Stimulated activated CD4-positive, alpha-beta T cell treated with anti-CD3 and anti-CD28 coated beads, Interleukin-1b, Interleukin-23, amount 100 ng/mL, for 24 hours (primary cell): Measurements from ENCODE around the gene TOR1B.

ENCODE experiments used
- DNase-seq, 4 experiments: peaks; one replicate each; pipeline ENCODE4 v3.0.0-alpha.2; 2020; ENCODE audit warnings: low read depth in 4 of 4, low spot score in 1 of 4

Gene TOR1B

GRCh38 chr9:129839324-129840023 lies 36.5 kb downstream of the TOR1B start:
- no peak for DNase-seq

GRCh38 chr9:129840034-129840433 lies 37.0 kb downstream of the TOR1B start:
- no peak for DNase-seq

DNA sequence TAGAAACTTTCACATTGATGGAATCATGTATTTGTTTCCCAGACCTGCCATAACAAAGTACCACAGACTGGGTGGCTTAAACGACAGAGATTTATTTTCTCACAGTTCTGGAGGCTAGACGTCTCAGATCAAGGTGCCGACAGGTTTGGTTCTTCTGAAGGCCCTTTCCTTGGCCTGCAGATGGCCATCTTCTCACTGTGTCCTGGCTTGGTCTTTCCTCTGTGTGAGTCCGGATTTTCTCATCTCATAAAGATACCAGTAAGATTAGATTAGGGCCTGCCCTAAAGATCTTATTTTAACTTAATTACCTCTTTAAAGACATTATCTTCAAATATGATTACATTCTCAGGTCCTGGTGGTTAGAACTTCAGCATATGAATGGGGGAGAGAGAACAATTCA lies 38.1 kb downstream of the TOR1B start:
- DNase-seq: no peak

DNA sequence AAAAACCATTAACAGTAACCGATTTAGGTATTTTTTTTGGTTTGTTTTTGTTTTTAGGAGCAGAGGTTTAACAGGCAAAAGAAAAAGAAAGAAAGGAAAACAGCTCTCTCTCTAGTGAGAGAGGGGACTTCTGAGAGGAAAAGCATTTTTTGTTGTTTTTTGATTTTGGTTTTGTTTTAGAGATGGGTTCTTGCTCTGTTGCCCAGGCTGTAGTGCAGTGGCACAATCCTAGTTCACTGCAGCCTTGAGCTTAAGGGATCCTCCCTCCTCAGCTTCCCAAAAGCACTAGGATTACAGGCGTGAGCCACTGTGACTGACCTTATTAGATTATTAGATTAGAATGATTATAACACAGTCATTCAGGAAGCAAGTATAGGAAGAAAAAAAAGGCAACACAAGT lies 42.4 kb downstream of the TOR1B start:
- no peak for DNase-seq

DNA sequence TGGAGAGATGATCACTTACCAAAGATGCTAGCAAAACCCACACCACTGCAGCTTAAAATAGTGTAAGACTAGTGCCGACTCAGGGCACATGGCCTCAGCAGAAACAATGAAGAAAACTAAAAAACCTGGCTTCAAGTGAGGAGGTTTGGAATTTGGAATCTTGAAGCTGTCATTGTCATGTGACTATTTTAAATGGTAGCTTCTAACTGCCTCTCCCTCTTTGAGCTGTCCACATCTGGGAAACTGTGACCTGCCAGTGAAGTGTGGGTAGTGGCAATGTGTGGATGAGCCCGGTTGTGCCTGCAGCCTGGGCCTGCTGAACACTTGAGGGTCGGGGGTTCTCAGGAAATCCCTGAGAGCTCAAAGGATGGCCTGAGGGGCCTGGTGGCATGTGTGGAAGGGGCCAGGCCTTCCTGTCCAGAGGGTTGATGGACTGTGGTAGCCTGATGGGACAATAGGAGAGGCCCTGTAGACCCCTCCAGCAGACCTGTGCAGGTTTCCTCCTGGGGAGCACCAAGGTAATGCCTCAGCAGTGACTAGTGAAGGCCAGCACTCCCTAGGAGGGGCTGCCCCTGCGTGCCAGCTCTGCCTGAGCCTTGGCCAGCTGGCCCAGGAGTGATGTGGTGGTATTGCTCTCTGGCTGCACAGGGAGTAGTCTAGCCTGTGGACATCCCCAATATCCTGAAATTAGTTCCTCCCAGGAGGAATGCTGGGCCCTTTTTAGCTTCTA lies 45.9 kb downstream of the TOR1B start:
- DNase-seq: no peak

DNA sequence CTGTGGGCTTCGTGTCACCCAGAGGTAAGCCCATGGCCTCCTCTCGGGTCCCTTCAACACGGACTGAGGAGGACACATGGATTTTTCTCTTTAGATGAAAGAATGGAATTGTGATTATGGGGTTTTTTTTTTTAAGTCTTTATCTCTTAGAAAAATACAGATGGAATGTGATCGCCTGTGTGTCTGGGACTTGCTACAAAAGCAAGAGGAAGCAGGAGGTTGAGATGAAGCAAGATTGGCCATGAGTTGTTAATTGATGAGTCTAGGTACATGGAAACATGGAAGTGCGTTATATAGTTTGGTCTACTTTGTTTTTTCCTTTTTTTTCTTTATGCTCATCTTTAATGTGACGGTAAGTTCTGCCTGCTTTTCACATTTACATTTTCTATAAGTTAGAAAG lies 46.9 kb downstream of the TOR1B start:
- no peak for DNase-seq

- DNase-seq: no peak
Observed at GRCh38 chr9:129850821-129851550, 48.0 kb downstream of the TOR1B start.

GRCh38 chr9:129851821-129852220 lies 48.8 kb downstream of the TOR1B start:
- DNase-seq: no peak

DNA sequence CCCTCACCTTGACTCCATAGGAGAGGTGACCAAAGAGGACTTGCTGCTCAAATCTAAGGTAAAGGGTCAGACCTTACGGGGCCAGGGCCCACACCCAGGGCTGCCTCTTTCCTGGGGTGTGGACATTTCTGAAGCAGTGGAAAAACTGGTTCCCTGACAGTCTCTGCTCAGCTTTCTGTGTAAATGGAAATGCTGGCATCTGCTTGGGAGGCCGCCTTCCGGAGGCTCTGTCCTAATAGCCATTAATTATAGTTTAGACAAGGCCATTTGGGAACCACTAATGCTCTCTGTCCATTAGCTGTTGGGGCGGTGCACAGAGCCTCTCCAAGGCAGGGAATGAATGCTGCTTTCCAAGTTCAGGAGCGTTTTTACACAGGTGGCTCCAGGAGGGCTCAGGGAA lies 49.6 kb downstream of the TOR1B start:
- no peak for DNase-seq

GRCh38 chr9:129853614-129854013 lies 50.6 kb downstream of the TOR1B start:
- no peak for DNase-seq

DNA sequence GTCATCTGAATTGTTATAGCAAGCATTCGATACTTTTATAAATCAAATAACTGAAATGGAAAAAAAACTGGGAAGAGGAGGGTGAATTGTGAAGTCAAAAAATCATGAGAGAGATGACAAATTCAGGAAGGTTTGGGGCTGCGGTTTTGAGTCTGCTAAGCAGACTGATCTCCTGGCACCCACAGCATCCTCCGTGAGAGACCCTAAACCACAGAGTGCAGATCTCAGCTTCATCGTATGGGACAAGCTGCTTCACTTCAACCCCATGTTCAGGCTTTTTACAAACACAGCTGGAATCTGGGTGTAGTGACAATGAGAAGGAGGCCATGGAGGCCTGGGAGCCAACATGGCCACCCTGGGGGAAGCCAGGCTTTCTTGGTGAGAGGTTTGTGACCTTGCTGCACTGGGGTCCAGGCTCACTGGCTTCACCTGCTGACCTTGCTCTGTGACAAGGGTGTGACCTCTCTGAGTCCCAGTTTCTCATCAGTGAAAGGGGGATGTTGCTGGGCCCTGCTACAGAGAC lies 51.7 kb downstream of the TOR1B start:
- no peak for DNase-seq

- DNase-seq: no peak
Observed at GRCh38 chr9:129857207-129857606, 54.2 kb downstream of the TOR1B start.

DNA sequence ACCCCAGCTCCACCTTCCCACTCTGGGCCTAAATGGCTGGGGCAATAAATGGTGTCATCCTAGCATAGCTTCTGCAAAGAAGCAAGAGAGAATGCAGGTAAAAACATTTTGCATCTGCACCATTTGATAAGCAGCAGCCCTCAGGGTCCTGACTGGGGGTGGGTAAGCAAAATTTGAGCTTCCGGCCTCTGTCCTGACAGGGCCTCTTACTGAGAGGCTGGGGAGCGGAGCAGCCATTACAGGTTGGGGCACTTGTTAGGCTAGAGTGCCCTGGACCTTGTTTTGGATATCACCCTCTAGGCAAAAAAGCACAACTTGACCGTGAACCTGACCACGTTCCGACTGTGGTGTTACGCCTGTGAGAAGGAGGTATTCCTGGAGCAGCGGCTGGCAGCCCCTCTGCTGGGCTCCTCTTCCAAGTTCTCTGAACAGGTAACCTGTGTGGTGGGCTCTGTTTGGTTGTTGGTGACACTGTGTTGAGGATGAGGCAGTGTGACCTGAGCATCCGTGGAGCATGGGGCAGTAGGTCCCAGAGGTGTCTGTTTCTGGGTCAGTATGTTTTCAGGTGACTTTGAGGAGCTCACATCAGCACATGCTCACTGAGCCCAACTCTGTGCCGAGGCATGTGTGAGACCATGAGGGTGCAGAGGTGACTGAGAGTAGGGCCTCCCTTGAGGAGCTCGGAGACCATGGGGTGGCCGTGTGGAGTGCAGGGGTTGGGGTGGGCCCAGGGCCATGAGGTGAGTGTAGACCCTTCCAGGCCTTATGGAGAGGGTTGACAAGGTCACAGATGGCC lies 55.4 kb downstream of the TOR1B start:
- no peak for DNase-seq
